WI38 (cell line): ENCODE data around the gene TOMT.

Source experiments
- H3K4me3 ChIP-seq: 2 replicates; pipeline ENCODE4 v1.5.1; 2011; ENCODE audit warnings: low read depth, mild to moderate bottlenecking, control low read depth, low read length
- TF ChIP-seq, protein P1 (sequence below): IDR thresholded peaks from 2 replicates; pipeline ENCODE4 v1.5.1; 2012; ENCODE audit warnings: low read depth, mild to moderate bottlenecking, control low read depth, low read length

The TOMT gene

DNA sequence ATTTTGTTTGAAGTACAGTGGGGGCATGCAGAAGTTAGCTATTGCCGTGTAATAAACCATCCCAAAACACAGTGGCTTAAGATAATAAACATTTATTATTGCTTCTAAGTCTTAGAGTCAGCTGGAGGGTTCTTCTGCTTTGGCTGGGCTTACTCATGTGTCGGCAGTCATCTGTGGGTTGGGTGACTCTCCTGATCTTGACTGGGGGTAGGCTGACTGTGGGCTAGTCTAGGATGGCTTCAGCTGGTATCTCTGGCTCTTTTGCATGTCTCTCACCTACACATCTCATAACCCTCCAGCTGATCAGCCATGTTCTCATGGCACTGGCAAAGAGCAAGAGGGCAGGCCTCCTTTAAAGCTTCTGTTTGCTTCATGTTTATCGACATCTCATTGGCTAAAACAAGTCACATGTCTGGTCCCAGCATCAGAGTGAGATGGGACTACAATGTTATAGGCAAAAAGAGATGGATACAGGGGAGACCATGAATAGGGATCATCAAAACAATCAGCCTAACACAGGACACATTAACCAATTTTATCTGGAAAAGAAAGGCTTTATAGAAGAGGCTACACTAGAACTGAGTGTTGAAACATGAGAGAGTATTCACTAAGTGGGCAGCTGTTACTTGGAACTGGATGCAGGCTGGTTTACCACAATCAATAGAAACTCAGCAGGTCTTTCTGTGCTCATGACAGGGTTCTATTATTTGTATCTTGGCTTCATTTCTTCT lies 19.9 kb upstream of the TOMT start:
- H3K4me3 ChIP-seq = no peak overlapping the region
- TF ChIP-seq, protein P1, sequence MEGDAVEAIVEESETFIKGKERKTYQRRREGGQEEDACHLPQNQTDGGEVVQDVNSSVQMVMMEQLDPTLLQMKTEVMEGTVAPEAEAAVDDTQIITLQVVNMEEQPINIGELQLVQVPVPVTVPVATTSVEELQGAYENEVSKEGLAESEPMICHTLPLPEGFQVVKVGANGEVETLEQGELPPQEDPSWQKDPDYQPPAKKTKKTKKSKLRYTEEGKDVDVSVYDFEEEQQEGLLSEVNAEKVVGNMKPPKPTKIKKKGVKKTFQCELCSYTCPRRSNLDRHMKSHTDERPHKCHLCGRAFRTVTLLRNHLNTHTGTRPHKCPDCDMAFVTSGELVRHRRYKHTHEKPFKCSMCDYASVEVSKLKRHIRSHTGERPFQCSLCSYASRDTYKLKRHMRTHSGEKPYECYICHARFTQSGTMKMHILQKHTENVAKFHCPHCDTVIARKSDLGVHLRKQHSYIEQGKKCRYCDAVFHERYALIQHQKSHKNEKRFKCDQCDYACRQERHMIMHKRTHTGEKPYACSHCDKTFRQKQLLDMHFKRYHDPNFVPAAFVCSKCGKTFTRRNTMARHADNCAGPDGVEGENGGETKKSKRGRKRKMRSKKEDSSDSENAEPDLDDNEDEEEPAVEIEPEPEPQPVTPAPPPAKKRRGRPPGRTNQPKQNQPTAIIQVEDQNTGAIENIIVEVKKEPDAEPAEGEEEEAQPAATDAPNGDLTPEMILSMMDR = no peak

- TF ChIP-seq, protein P1 = no peak
Measured at GRCh38 chr11:72088076-72088808, 17.5 kb upstream of the TOMT start.

DNA sequence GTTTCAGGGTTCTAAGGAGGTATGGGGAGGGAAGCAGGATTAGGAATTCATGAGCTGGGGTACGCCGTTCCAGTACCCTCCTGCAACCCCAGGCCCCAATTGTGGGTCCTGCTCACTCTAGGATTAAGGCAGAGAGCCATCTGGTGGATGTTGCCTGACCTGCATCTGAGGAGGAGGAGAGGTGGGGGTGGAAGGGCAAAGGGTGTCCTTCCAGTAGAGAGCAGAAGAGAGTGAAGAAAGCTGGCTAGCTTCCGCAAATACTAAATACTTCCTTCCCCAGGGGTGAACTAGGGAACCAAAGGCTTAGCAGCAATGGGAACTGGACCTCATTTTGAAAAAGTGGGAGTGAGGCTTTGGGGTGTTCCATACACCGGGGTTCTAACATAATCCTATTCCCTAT lies 14.4 kb upstream of the TOMT start:
- H3K4me3 ChIP-seq = no peak overlapping the region
- TF ChIP-seq, protein P1 = peak; percentile 89

More at GRCh38 chr11:72088076-72088808, 17.5 kb upstream of the TOMT start:
- no peak overlapping the region for H3K4me3 ChIP-seq

- no peak overlapping the region for H3K4me3 ChIP-seq
- TF ChIP-seq, protein P1 = no peak
Measured at GRCh38 chr11:72098741-72099140, 7.0 kb upstream of the TOMT start.

- TF ChIP-seq, protein P1 = no peak
- H3K4me3 ChIP-seq = no peak overlapping the region
Measured at GRCh38 chr11:72100009-72100408, 5.7 kb upstream of the TOMT start.

DNA sequence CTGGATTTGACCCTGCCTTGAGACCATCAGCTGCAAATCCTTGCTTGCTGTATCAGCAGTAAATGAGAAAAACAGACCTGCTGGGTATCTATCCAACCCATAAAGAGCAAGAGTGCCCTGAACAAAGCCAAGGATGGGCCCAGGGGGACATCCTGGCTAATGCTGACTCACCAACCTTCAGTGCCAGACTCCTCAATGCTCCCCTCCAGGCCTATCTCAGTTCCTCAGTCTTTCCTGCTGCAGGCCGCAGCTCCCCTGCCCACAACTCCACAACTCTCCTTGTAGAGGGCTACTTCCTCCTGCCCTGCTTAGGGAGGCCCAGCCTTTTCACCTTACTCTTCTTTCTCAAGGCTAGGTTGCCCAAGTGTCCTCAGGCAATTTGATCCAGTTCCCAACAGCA lies 5.3 kb upstream of the TOMT start:
- TF ChIP-seq, protein P1 = no peak
- no peak overlapping the region for H3K4me3 ChIP-seq

GRCh38 chr11:72102162-72102561 lies 3.6 kb upstream of the TOMT start:
- TF ChIP-seq, protein P1 = no peak
- peak overlapping the region; percentile 94 for H3K4me3 ChIP-seq
